Right atrium auricular region (tissue), 2 donors: Measurements from ENCODE around the gene RNF144A. TPM values are rescaled to one million over a fixed set of nuclear protein-coding genes. Genes with fewer than 3 reads are reported as not detected.

Experiments
- DNase-seq: peaks from one replicate; pipeline ENCODE4 v3.0.0-alpha.2; 2019; ENCODE audit warnings: low spot score
- H3K27ac ChIP-seq, 2 donors: fragments of 200-600 bp; sonication (generic); 1 replicate in 1 of 2; 2 replicates in 1 of 2; pipeline ENCODE4 v1.5.1; 2016 to 2019
- H3K27me3 ChIP-seq, 2 donors: fragments of 200-600 bp; sonication (generic); one replicate each; pipeline versions ENCODE4 v1.5.1 to v1.6.0; 2017 to 2019
- H3K36me3 ChIP-seq: fragments of 200-600 bp; sonication (generic); one replicate; pipeline ENCODE4 v1.5.1; 2016
- H3K4me1 ChIP-seq, 2 donors: fragments of 200-600 bp; sonication (generic); one replicate each; pipeline versions ENCODE4 v1.5.1 to v1.6.0; 2017 to 2019
- H3K4me3 ChIP-seq, 2 donors: fragments of 200-600 bp; sonication (generic); 1 replicate in 1 of 2; 2 replicates in 1 of 2; pipeline ENCODE4 v1.5.1; 2017 to 2019; ENCODE audit warnings: mild to moderate bottlenecking in 1 of 2, moderate library complexity in 1 of 2
- H3K9me3 ChIP-seq, 2 donors: fragments of 200-600 bp; sonication (generic); one replicate each; pipeline ENCODE4 v1.5.1; 2019
- total RNA-seq, 2 donors: library from RNA; depleted of rRNA; stranded (reverse); fragments of >200 nt; gene quantifications; one replicate each; pipeline ENCODE4 v1.1.0, GENCODE V29; 2016
- TF ChIP-seq, protein P1 (sequence below), 2 donors: fragments of 200-600 bp; sonication (generic); IDR thresholded peaks; one replicate each; pipeline ENCODE4 v1.5.1; 2019; ENCODE audit warnings: antibody characterized with exemption in 2 of 2

The RNF144A gene
- total RNA-seq, 2 donors from 2014 or later: 8.2 to 12.6 TPM

DNA sequence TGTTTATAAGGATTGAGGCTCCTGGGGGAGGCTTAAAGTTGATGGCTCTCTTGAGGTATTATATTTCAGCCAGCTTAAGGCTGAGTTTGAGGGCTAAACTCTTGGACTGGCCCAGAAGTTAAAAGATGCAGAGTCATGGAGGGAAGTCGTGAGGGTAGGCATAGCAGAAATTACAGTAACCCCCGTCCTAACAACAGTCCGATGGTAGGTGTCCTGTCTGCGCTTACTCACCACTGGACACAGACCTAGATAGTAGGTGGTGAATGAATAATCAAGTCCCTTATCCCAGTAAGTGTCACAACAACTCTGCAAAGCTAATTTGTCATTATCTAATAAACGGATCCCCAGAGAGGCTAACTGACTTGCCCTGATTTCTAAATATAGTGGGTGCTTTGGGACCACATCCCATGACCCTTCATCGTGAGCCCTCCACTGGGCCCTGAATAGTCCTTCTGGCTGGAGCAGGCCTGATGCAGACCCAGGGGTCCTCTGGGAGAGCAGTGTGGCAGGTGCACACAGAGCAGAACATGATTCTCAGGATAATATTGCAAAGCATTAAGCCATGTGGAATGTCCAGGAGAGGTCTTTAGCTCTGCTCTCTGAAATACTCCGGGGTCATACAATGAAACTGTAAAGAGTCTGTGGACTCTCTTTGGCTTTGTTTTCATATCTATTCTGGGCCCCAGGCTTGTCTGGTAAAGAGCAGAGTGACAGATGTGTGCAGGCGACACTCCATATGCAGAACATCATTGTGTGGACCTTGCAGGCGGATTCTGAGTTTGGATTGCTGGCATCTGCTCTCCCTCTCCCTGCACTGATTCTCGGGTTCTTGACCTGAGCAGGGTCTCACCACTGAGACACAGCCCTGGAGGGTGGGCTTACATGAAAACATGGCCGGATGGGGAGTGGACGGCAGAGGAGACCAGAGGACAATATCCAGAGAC, 98.1 kb downstream of the RNF144A start:
- DNase-seq: no peak
- H3K4me3 ChIP-seq: no peak overlapping the region
- no peaks in the 10 kb centered on the region for H3K27me3 ChIP-seq
- H3K4me1 ChIP-seq: peaks cover 0 to 72% of the 10 kb centered on the region in 2 donors
- peak overlapping the region; percentile 58 to 62 for H3K27ac ChIP-seq
- TF ChIP-seq, protein P1, sequence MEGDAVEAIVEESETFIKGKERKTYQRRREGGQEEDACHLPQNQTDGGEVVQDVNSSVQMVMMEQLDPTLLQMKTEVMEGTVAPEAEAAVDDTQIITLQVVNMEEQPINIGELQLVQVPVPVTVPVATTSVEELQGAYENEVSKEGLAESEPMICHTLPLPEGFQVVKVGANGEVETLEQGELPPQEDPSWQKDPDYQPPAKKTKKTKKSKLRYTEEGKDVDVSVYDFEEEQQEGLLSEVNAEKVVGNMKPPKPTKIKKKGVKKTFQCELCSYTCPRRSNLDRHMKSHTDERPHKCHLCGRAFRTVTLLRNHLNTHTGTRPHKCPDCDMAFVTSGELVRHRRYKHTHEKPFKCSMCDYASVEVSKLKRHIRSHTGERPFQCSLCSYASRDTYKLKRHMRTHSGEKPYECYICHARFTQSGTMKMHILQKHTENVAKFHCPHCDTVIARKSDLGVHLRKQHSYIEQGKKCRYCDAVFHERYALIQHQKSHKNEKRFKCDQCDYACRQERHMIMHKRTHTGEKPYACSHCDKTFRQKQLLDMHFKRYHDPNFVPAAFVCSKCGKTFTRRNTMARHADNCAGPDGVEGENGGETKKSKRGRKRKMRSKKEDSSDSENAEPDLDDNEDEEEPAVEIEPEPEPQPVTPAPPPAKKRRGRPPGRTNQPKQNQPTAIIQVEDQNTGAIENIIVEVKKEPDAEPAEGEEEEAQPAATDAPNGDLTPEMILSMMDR (IDR thresholded peaks at IDR 0.05): no peak
- no peaks in the 10 kb centered on the region for H3K9me3 ChIP-seq
- no peaks in the 10 kb centered on the region for H3K36me3 ChIP-seq

DNA sequence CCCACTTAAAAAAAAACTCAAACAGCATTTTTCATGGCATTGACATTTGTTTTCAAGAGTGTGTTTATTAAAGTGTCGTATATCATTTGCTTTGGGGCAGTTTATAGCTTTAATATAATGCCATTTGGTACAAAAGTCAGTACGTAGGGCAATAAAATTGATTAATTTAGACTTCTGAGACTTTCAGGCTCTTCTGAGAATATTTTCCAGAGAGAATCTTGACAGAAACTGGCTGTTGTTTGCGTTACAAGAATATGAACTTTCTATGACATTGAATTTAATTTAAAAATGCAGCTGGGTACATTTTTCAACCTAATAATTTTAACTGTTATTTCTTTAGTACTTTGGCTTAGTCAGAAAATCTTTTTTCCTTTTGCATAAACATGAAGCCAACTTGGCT, 98.9 kb downstream of the RNF144A start:
- no peaks in the 10 kb centered on the region for H3K9me3 ChIP-seq
- no peaks in the 10 kb centered on the region for H3K27me3 ChIP-seq
- TF ChIP-seq, protein P1 (IDR thresholded peaks at IDR 0.05): no peak
- H3K36me3 ChIP-seq: no peaks in the 10 kb centered on the region
- H3K27ac ChIP-seq: peak overlapping the region; percentile 58 to 62
- no peak overlapping the region for H3K4me3 ChIP-seq
- H3K4me1 ChIP-seq: peaks cover 0 to 64% of the 10 kb centered on the region in 2 donors
- no peak for DNase-seq

DNA sequence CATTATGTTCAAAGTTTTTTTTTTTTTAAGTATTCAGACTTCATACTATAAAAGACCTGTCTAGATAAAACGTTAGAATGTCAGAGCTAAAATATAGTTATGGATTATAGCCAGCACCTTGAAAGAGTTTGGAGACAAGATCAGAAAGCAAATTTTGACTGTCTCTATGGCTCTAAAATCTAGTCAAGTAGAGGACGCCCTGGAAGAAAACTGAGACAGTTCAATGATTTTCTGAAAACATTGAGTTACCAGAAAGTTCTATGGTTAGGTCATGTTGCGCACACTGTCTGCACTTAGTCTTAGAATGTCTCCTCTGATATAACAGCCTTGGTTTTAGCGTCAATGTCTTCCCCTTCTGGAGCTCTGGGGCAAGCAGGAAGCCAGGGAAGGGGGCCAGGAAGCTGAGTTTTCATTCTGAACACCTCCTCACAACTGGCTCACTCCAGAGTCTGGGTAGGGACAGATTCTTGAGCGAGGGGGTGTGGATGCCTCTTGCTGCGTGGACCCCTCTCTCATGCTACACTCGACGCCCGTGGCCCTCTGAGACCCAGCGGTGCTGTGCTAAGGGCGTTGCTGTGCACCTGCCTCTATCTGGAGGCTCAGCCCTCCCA, 99.5 kb downstream of the RNF144A start:
- H3K4me3 ChIP-seq: no peak overlapping the region
- no peaks in the 10 kb centered on the region for H3K9me3 ChIP-seq
- H3K4me1 ChIP-seq: peaks cover 0 to 64% of the 10 kb centered on the region in 2 donors
- H3K36me3 ChIP-seq: no peaks in the 10 kb centered on the region
- no peak for DNase-seq
- H3K27me3 ChIP-seq: no peaks in the 10 kb centered on the region
- TF ChIP-seq, protein P1 (IDR thresholded peaks at IDR 0.05): no peak
- peak overlapping the region in 1 of 2 donors; percentile 60 for H3K27ac ChIP-seq

DNA sequence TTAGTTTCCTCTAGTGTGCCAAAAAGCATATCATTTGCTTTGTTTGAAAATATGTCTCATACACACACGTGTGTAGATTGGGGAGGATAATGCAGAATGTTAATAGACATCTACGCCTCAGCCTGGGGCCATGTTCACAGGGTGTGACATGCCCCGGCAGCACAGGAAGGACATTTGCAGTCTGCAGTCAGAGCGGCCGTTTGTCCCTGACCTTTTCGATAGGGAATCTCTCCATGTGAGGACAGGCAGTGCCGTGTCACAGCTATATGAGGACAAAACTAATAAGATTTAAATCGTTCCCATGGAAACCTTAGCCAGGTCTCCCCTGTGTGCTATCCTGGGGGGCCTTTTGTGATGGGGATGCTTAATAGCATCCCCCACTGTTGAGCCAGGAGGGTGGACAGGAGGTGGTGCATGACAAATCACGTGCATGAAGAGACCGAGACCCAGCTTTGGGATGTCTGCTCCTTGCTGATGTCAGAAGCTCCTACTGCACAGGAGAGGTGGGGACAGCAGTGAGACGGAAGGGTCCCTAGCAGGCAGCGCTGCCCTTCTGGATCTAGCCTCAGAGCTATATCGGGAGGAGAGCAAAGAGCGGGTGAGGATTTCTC, 100.6 kb downstream of the RNF144A start:
- Histone ChIP-seq H3K9me3 (no peaks in the 10 kb centered on the region), H3K4me1 (peaks cover 0 to 63% of the 10 kb centered on the region in 2 donors), H3K27ac (no peak overlapping the region), H3K4me3 (no peak overlapping the region), H3K36me3 (no peaks in the 10 kb centered on the region), H3K27me3 (no peaks in the 10 kb centered on the region)
- TF ChIP-seq, protein P1 (IDR thresholded peaks at IDR 0.05): no peak
- DNase-seq: no peak

DNA sequence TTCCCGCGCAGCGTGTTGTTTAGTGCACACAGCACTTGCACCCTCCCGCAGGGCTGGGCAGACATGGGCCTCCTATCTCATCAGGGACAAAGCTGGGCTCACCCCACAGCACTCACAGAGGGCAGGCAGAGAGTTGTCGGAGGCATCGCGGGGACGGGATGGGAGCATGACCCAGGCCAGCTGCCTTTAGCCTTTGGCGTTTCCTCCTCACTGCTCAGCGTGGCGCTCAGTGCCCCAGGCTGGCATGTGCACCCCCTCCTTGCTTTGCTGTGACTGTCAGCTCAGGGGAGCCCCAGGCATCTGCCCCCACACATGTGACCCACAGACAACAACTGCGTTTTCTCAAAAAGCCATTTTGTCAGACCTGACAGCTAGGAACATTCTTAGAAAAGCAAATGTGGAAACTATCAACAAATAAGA, 101.1 kb downstream of the RNF144A start:
- no peaks in the 10 kb centered on the region for H3K36me3 ChIP-seq
- no peak for DNase-seq
- no peaks in the 10 kb centered on the region for H3K27me3 ChIP-seq
- H3K27ac ChIP-seq: no peak overlapping the region
- TF ChIP-seq, protein P1 (IDR thresholded peaks at IDR 0.05): no peak
- H3K4me3 ChIP-seq: no peak overlapping the region
- no peaks in the 10 kb centered on the region for H3K9me3 ChIP-seq
- peaks cover 0 to 66% of the 10 kb centered on the region in 2 donors for H3K4me1 ChIP-seq
